Measurements from ENCODE around the gene ZSCAN9.
A peak's percentile ranks its signal among the peaks of the same experiment; 100 is the strongest.

Gene ZSCAN9

GRCh38 chr6:28211840-28212509 is 13.1 kb upstream of the ZSCAN9 start:
- TF ChIP-seq CTCF (IDR thresholded peaks at IDR 0.05; ENCODE audit: low read depth, low read length, missing control alignments) = no peak
- no peak for DNase-seq (ENCODE audit: low read depth)
- H3K4me3 ChIP-seq (ENCODE audit: low read depth, low read length) = peak overlapping the region; percentile 39
- in situ Hi-C loops (cut with HindIII; ENCODE audit: low sequenced_read_pairs) = no loop called here

GRCh38 chr6:28212510-28213212 is 12.4 kb upstream of the ZSCAN9 start:
- in situ Hi-C loops (cut with HindIII; ENCODE audit: low sequenced_read_pairs) = no loop called here
- H3K4me3 ChIP-seq (ENCODE audit: low read depth, low read length) = peak overlapping the region; percentile 39
- TF ChIP-seq CTCF (IDR thresholded peaks at IDR 0.05; ENCODE audit: low read depth, low read length, missing control alignments) = no peak
- peak; percentile 41 for DNase-seq (ENCODE audit: low read depth)

- no peak for TF ChIP-seq CTCF (IDR thresholded peaks at IDR 0.05; ENCODE audit: low read depth, low read length, missing control alignments)
- no peak for DNase-seq (ENCODE audit: low read depth)
- H3K4me3 ChIP-seq (ENCODE audit: low read depth, low read length) = peak overlapping the region; percentile 39
- in situ Hi-C loops (cut with HindIII; ENCODE audit: low sequenced_read_pairs) = no loop called here
These were observed 11.9 kb upstream of the ZSCAN9 start for GRCh38 chr6:28213213-28213523.

GRCh38 chr6:28215425-28215824 is 9.7 kb upstream of the ZSCAN9 start:
- no peak for DNase-seq (ENCODE audit: low read depth)
- no peak for TF ChIP-seq CTCF (IDR thresholded peaks at IDR 0.05; ENCODE audit: low read depth, low read length, missing control alignments)
- no peak overlapping the region for H3K4me3 ChIP-seq (ENCODE audit: low read depth, low read length)
- in situ Hi-C loops (cut with HindIII; ENCODE audit: low sequenced_read_pairs) = no loop called here

GRCh38 chr6:28217890-28218289 is 7.2 kb upstream of the ZSCAN9 start:
- DNase-seq (ENCODE audit: low read depth) = no peak
- no peak for TF ChIP-seq CTCF (IDR thresholded peaks at IDR 0.05; ENCODE audit: low read depth, low read length, missing control alignments)
- no peak overlapping the region for H3K4me3 ChIP-seq (ENCODE audit: low read depth, low read length)
- in situ Hi-C loops (cut with HindIII; ENCODE audit: low sequenced_read_pairs) = no loop called here

GRCh38 chr6:28218312-28219248 is 6.5 kb upstream of the ZSCAN9 start:
- in situ Hi-C loops (cut with HindIII; ENCODE audit: low sequenced_read_pairs) = no loop called here
- peak; percentile 12 for DNase-seq (ENCODE audit: low read depth)
- peak overlapping the region; percentile 55 for H3K4me3 ChIP-seq (ENCODE audit: low read depth, low read length)
- TF ChIP-seq CTCF (IDR thresholded peaks at IDR 0.05; ENCODE audit: low read depth, low read length, missing control alignments) = no peak

Data from astrocyte of the cerebellum (primary cell).